Osteoblast (primary cell): ENCODE measurements around the gene AMIGO3. TPM values are rescaled to one million over a fixed set of nuclear protein-coding genes. Genes with fewer than 3 reads are reported as not detected.

ENCODE experiments used
- DNase-seq: peaks from one replicate; pipeline ENCODE4 v3.0.0; 2011; ENCODE audit warnings: low spot score, mixed read lengths; ENCODE audit not compliant: insufficient read length; ENCODE audit errors: missing footprints
- H2AFZ ChIP-seq: 2 replicates; pipeline ENCODE4 v1.6.0; 2011; ENCODE audit warnings: mild to moderate bottlenecking, low read length
- H3K27ac ChIP-seq: 2 replicates; pipeline ENCODE4 v1.5.1; 2011; ENCODE audit warnings: mild to moderate bottlenecking, low read depth, low read length, moderate library complexity
- H3K27me3 ChIP-seq: 2 replicates; pipeline ENCODE4 v1.6.0; 2012; ENCODE audit warnings: mild to moderate bottlenecking, control low read depth, inconsistent platforms, low read length, moderate library complexity; ENCODE audit not compliant: insufficient read depth
- H3K36me3 ChIP-seq: 2 replicates; pipeline ENCODE4 v1.5.1; 2011; ENCODE audit warnings: mild to moderate bottlenecking, low read length, control low read depth, moderate library complexity; ENCODE audit not compliant: insufficient read depth
- H3K4me1 ChIP-seq: 2 replicates; pipeline ENCODE4 v1.5.1; 2011; ENCODE audit warnings: mild to moderate bottlenecking, low read length, control low read depth, moderate library complexity; ENCODE audit not compliant: insufficient read depth
- H3K4me2 ChIP-seq: 2 replicates; pipeline ENCODE4 v1.6.0; 2011; ENCODE audit warnings: mild to moderate bottlenecking, low read length; ENCODE audit not compliant: insufficient read depth
- H3K4me3 ChIP-seq: fragments of 200-600 bp; sonication (generic); 3 replicates; pipeline ENCODE4 v1.5.1; 2012; ENCODE audit warnings: mild to moderate bottlenecking, low read length, inconsistent platforms; ENCODE audit not compliant: insufficient read depth
- H3K79me2 ChIP-seq: 2 replicates; pipeline ENCODE4 v1.6.0; 2012; ENCODE audit warnings: mild to moderate bottlenecking, low read length, control low read depth, inconsistent platforms; ENCODE audit not compliant: insufficient read depth
- H3K9me3 ChIP-seq: 2 replicates; pipeline ENCODE4 v1.5.1; 2011; ENCODE audit warnings: low read depth, low read length, control low read depth
- H4K20me1 ChIP-seq: 2 replicates; pipeline ENCODE4 v1.6.0; 2012; ENCODE audit warnings: mild to moderate bottlenecking, low read length, control low read depth; ENCODE audit not compliant: insufficient read depth
- total RNA-seq: library from RNA; depleted of rRNA; stranded (reverse); fragments of >200 nt; gene quantifications from 2 replicates; pipeline ENCODE4 v1.2.3, GENCODE V29; 2012
- TF ChIP-seq, protein P1 (sequence below): IDR thresholded peaks from 2 replicates; pipeline ENCODE4 v1.5.1; 2011; ENCODE audit warnings: mild to moderate bottlenecking, low read depth, low read length, moderate library complexity; ENCODE audit errors: extremely low read depth

AMIGO3 gene
- total RNA-seq, 1 donor, result 1.8 TPM

DNA sequence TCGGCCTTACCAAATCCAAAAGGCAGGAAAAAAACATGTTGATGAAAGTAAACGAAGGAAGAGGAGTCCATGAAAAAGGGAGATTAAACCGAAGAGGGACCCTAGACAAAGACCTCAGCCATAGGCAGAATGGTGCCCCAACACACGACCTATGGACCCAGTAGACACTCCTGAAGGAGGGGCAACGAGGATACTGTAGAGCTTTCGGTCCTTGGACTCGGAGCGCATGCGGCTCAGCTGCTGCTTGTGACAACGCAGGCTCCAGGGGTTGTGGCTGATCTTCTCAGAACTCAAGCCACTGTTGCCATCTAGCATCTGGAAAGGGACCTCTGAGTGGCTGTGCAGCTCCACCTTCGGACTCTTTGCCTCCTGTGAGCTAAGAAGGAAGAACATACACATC, 13.1 kb upstream of the AMIGO3 start:
- no peak overlapping the region for H3K4me3 ChIP-seq
- no peaks in the 10 kb centered on the region for H3K27me3 ChIP-seq
- H3K27ac ChIP-seq, result no peak overlapping the region
- no peaks in the 10 kb centered on the region for H3K4me1 ChIP-seq
- TF ChIP-seq, protein P1, sequence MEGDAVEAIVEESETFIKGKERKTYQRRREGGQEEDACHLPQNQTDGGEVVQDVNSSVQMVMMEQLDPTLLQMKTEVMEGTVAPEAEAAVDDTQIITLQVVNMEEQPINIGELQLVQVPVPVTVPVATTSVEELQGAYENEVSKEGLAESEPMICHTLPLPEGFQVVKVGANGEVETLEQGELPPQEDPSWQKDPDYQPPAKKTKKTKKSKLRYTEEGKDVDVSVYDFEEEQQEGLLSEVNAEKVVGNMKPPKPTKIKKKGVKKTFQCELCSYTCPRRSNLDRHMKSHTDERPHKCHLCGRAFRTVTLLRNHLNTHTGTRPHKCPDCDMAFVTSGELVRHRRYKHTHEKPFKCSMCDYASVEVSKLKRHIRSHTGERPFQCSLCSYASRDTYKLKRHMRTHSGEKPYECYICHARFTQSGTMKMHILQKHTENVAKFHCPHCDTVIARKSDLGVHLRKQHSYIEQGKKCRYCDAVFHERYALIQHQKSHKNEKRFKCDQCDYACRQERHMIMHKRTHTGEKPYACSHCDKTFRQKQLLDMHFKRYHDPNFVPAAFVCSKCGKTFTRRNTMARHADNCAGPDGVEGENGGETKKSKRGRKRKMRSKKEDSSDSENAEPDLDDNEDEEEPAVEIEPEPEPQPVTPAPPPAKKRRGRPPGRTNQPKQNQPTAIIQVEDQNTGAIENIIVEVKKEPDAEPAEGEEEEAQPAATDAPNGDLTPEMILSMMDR, result no peak
- H4K20me1 ChIP-seq, result peaks cover 13% of the 10 kb centered on the region
- H3K4me2 ChIP-seq, result no peak overlapping the region
- no peak overlapping the region for H2AFZ ChIP-seq
- peaks cover 22% of the 10 kb centered on the region for H3K79me2 ChIP-seq
- DNase-seq, result peak; percentile 29
- peaks cover 68% of the 10 kb centered on the region for H3K36me3 ChIP-seq
- H3K9me3 ChIP-seq, result no peaks in the 10 kb centered on the region

- Histone ChIP-seq H2AFZ (no peak overlapping the region), H3K9me3 (no peaks in the 10 kb centered on the region), H4K20me1 (peaks cover 9% of the 10 kb centered on the region), H3K4me3 (no peak overlapping the region), H3K36me3 (peaks cover 71% of the 10 kb centered on the region), H3K27ac (no peak overlapping the region), H3K79me2 (peaks cover 14% of the 10 kb centered on the region), H3K4me2 (no peak overlapping the region), H3K27me3 (no peaks in the 10 kb centered on the region), H3K4me1 (no peaks in the 10 kb centered on the region)
- TF ChIP-seq, protein P1, result no peak
- DNase-seq, result no peak
These were observed 10.6 kb upstream of the AMIGO3 start for GRCh38 chr3:49729966-49730609.

GRCh38 chr3:49727924-49728361, 8.5 kb upstream of the AMIGO3 start:
- H2AFZ ChIP-seq, result no peak overlapping the region
- H3K36me3 ChIP-seq, result peaks cover 56% of the 10 kb centered on the region
- DNase-seq, result peak; percentile 55

More at GRCh38 chr3:49727924-49728361, 8.5 kb upstream of the AMIGO3 start:
- H3K27me3 ChIP-seq, result no peaks in the 10 kb centered on the region
- peaks cover 13% of the 10 kb centered on the region for H3K79me2 ChIP-seq
- peaks cover 4% of the 10 kb centered on the region for H4K20me1 ChIP-seq
- no peak overlapping the region for H3K4me2 ChIP-seq
- H3K27ac ChIP-seq, result no peak overlapping the region
- H3K4me1 ChIP-seq, result peaks cover 10% of the 10 kb centered on the region
- no peak overlapping the region for H3K4me3 ChIP-seq
- H3K9me3 ChIP-seq, result no peaks in the 10 kb centered on the region
- TF ChIP-seq, protein P1, result no peak
